NT2/D1 (cell line): ENCODE data around the gene HK3.

Experiments
- DNase-seq: peaks from one replicate; pipeline ENCODE4 v3.0.0-alpha.2; 2011; ENCODE audit warnings: low read depth, low spot score
- H3K27me3 ChIP-seq: 2 replicates; pipeline ENCODE4 v1.6.0; 2011; ENCODE audit warnings: mild to moderate bottlenecking; ENCODE audit not compliant: insufficient read length, insufficient read depth
- H3K36me3 ChIP-seq: 2 replicates; pipeline ENCODE4 v1.6.1; 2011; ENCODE audit warnings: mild to moderate bottlenecking, low read length, mixed read lengths; ENCODE audit not compliant: insufficient read depth, insufficient read length
- H3K4me1 ChIP-seq: 2 replicates; pipeline ENCODE4 v1.5.1; 2011; ENCODE audit not compliant: insufficient read depth, insufficient read length
- H3K4me3 ChIP-seq: 2 replicates; pipeline ENCODE4 v1.5.1; 2011; ENCODE audit warnings: low read depth; ENCODE audit not compliant: insufficient read length
- H3K9ac ChIP-seq: 2 replicates; pipeline ENCODE4 v1.6.0; 2011; ENCODE audit warnings: low read depth; ENCODE audit not compliant: insufficient read length
- H3K9me3 ChIP-seq: 2 replicates; pipeline ENCODE4 v1.5.1; 2011; ENCODE audit warnings: mild to moderate bottlenecking, low read length; ENCODE audit not compliant: insufficient read depth
- SUZ12 ChIP-seq: IDR thresholded peaks from 2 replicates; pipeline ENCODE4 v1.6.1; 2011; ENCODE audit not compliant: insufficient read length, insufficient read depth; ENCODE audit errors: extremely low read depth
- YY1 ChIP-seq: IDR thresholded peaks from 2 replicates; pipeline ENCODE4 v1.6.1; 2011; ENCODE audit not compliant: insufficient read length, insufficient read depth
- ZNF274 ChIP-seq: IDR thresholded peaks from 2 replicates; pipeline ENCODE4 v1.6.1; 2011; ENCODE audit warnings: mild to moderate bottlenecking, low read depth, low read length

The HK3 gene

GRCh38 chr5:176881816-176882566 is 17.2 kb downstream of the HK3 start:
- Histone ChIP-seq H3K27me3 (no peaks in the 10 kb centered on the region), H3K9ac (no peak overlapping the region), H3K9me3 (no peaks in the 10 kb centered on the region), H3K4me3 (no peak overlapping the region), H3K4me1 (peaks cover 7% of the 10 kb centered on the region), H3K36me3 (no peaks in the 10 kb centered on the region)
- no peak for DNase-seq
- no peak for TF ChIP-seq SUZ12
- no peak for TF ChIP-seq ZNF274
- TF ChIP-seq YY1: no peak

- TF ChIP-seq ZNF274: no peak
- TF ChIP-seq YY1: no peak
- no peak for TF ChIP-seq SUZ12
- H3K36me3 ChIP-seq: no peaks in the 10 kb centered on the region
- H3K9me3 ChIP-seq: no peaks in the 10 kb centered on the region
- H3K27me3 ChIP-seq: peaks cover 4% of the 10 kb centered on the region
- no peak overlapping the region for H3K9ac ChIP-seq
- peaks cover 7% of the 10 kb centered on the region for H3K4me1 ChIP-seq
- DNase-seq: no peak
- no peak overlapping the region for H3K4me3 ChIP-seq
These were observed 18.0 kb downstream of the HK3 start for GRCh38 chr5:176881021-176881749.

- no peak overlapping the region for H3K4me3 ChIP-seq
- H3K9ac ChIP-seq: no peak overlapping the region
- H3K36me3 ChIP-seq: no peaks in the 10 kb centered on the region
- H3K27me3 ChIP-seq: peaks cover 7% of the 10 kb centered on the region
- TF ChIP-seq YY1 (no peak), SUZ12 (no peak), ZNF274 (no peak)
- peaks cover 11% of the 10 kb centered on the region for H3K4me1 ChIP-seq
- DNase-seq: no peak
- H3K9me3 ChIP-seq: no peaks in the 10 kb centered on the region
These were observed 18.7 kb downstream of the HK3 start for GRCh38 chr5:176880366-176881020.

GRCh38 chr5:176879663-176880361 is 19.3 kb downstream of the HK3 start:
- H3K36me3 ChIP-seq: no peaks in the 10 kb centered on the region
- no peak for DNase-seq
- no peak overlapping the region for H3K4me3 ChIP-seq
- H3K9me3 ChIP-seq: no peaks in the 10 kb centered on the region
- H3K27me3 ChIP-seq: peaks cover 7% of the 10 kb centered on the region
- peaks cover 11% of the 10 kb centered on the region for H3K4me1 ChIP-seq
- TF ChIP-seq ZNF274: no peak
- no peak for TF ChIP-seq SUZ12
- no peak for TF ChIP-seq YY1
- no peak overlapping the region for H3K9ac ChIP-seq

- Histone ChIP-seq H3K9me3 (no peaks in the 10 kb centered on the region), H3K9ac (no peak overlapping the region), H3K4me1 (peaks cover 11% of the 10 kb centered on the region), H3K27me3 (peaks cover 7% of the 10 kb centered on the region), H3K36me3 (no peaks in the 10 kb centered on the region), H3K4me3 (no peak overlapping the region)
- TF ChIP-seq SUZ12 (no peak), ZNF274 (no peak), YY1 (no peak)
- no peak for DNase-seq
These were observed 20.1 kb downstream of the HK3 start for GRCh38 chr5:176878906-176879662.

- DNase-seq: no peak
- Histone ChIP-seq H3K9me3 (no peaks in the 10 kb centered on the region), H3K4me3 (no peak overlapping the region), H3K4me1 (peaks cover 11% of the 10 kb centered on the region), H3K36me3 (no peaks in the 10 kb centered on the region), H3K27me3 (peaks cover 7% of the 10 kb centered on the region), H3K9ac (no peak overlapping the region)
- TF ChIP-seq YY1 (no peak), SUZ12 (no peak), ZNF274 (no peak)
These were observed 20.7 kb downstream of the HK3 start for GRCh38 chr5:176878463-176878862.
